ENCODE results near the gene CCDC12. TPM values are rescaled to one million over a fixed set of nuclear protein-coding genes. Genes with fewer than 3 reads are reported as not detected.
A peak's percentile ranks its signal among the peaks of the same experiment; 100 is the strongest.

The CCDC12 gene
- total RNA-seq, 1 experiment from 2014 or later, result 27.0 TPM

GRCh38 chr3:46957092-46957820 lies 19.3 kb downstream of the CCDC12 start:
- Histone ChIP-seq H3K4me1 (replicated peaks) (no peaks in the 10 kb centered on the region), H3K36me3 (no peaks in the 10 kb centered on the region; the same call in 1 of the 2 replicates), H3K9me3 (replicated peaks) (no peaks in the 10 kb centered on the region), H3K27ac (no peak overlapping the region), H3K27me3 (replicated peaks) (no peaks in the 10 kb centered on the region), H3K4me3 (no peak overlapping the region)
- DNase-seq (ENCODE audit: low read depth in 1 of 2, low spot score in 2 of 2), result no peak

GRCh38 chr3:46955801-46956259 lies 20.7 kb downstream of the CCDC12 start:
- H3K27me3 ChIP-seq (replicated peaks), result no peaks in the 10 kb centered on the region
- H3K4me1 ChIP-seq (replicated peaks), result no peaks in the 10 kb centered on the region
- no peak for DNase-seq (ENCODE audit: low read depth in 1 of 2, low spot score in 2 of 2)

DNA sequence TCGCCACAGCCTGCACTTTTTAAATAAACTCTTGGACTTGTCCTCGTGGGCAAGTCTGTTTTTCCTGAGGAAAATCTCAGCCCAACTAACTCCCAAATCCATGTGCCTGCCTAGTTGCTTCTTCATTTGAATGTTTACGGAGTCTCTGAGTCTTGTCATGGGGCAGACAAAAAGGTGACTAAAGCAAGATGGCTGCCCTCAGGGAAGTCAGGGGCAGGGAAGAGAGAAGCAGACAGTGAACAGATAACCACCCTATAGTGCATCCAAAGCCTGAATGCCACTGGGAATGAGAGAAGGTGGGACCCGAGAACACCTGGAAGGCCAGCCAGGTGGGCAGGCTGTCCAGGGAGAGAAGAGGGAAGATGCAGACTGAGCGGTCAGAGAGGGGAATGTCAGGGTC lies 21.4 kb downstream of the CCDC12 start:
- Histone ChIP-seq H3K4me3 (no peak overlapping the region), H3K4me1 (replicated peaks) (no peaks in the 10 kb centered on the region), H3K9me3 (replicated peaks) (no peaks in the 10 kb centered on the region), H3K27ac (no peak overlapping the region), H3K36me3 (no peaks in the 10 kb centered on the region; the same call in 1 of the 2 replicates), H3K27me3 (replicated peaks) (no peaks in the 10 kb centered on the region)
- DNase-seq (ENCODE audit: low read depth in 1 of 2, low spot score in 2 of 2), result no peak

More at GRCh38 chr3:46955801-46956259, 20.7 kb downstream of the CCDC12 start:
- Histone ChIP-seq H3K27ac (no peak overlapping the region), H3K4me3 (no peak overlapping the region), H3K36me3 (no peaks in the 10 kb centered on the region; the same call in 1 of the 2 replicates), H3K9me3 (replicated peaks) (no peaks in the 10 kb centered on the region)

DNA sequence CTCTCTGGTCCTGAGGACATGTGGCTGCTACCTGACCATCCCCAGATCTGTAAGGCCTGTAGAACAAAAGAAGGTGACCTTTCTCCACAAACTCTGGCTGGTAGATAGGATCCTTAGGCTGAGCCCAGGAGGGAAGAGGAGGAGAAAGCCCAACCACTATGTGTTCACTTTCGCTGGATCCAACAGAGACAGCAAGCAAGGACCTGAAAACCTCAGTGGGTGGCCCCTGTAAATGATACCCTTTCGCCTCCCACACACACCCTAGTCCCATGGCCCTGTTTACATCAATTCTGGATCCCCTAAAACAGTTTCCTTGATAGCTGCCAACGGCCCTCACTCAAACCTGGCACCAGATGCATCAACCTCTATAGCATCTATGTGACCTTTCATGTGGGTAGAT lies 22.4 kb downstream of the CCDC12 start:
- H3K4me3 ChIP-seq, result no peak overlapping the region
- peaks cover 4% of the 10 kb centered on the region; the same call in 1 of the 2 replicates for H3K36me3 ChIP-seq
- DNase-seq (ENCODE audit: low read depth in 1 of 2, low spot score in 2 of 2), result no peak
- no peak overlapping the region for H3K27ac ChIP-seq
- peaks cover 5% of the 10 kb centered on the region for H3K4me1 ChIP-seq (replicated peaks)
- no peaks in the 10 kb centered on the region for H3K9me3 ChIP-seq (replicated peaks)
- H3K27me3 ChIP-seq (replicated peaks), result no peaks in the 10 kb centered on the region

- Histone ChIP-seq H3K36me3 (peaks cover 4% of the 10 kb centered on the region; the same call in 1 of the 2 replicates), H3K27ac (no peak overlapping the region), H3K27me3 (replicated peaks) (no peaks in the 10 kb centered on the region), H3K4me1 (replicated peaks) (peaks cover 12% of the 10 kb centered on the region), H3K9me3 (replicated peaks) (no peaks in the 10 kb centered on the region), H3K4me3 (no peak overlapping the region)
- DNase-seq (ENCODE audit: low read depth in 1 of 2, low spot score in 2 of 2), result no peak
Observed at GRCh38 chr3:46953234-46954010, 23.1 kb downstream of the CCDC12 start.

DNA sequence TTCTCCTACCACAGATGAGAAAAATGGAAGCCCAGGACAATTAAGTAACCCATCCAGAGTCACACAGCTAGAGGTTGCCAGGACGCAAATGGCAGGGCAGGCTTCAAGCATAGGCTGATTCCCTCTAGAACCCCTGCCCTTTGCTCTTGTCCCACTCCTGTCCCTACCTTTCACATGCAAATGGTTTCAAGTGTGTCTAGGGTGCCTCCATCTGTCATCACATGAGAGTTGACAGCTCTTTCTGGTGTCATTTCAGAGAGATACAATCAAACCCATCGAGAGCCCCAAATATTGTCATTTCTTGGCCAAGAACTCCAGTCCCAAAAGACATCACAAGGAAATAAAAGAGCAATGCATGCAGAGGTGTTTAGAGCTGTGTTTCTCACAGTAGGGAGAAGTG lies 23.7 kb downstream of the CCDC12 start:
- Histone ChIP-seq H3K4me3 (no peak overlapping the region), H3K27me3 (replicated peaks) (no peaks in the 10 kb centered on the region), H3K9me3 (replicated peaks) (no peaks in the 10 kb centered on the region), H3K4me1 (replicated peaks) (peaks cover 18% of the 10 kb centered on the region), H3K36me3 (peaks cover 8% of the 10 kb centered on the region; the same call in 1 of the 2 replicates), H3K27ac (no peak overlapping the region)
- no peak for DNase-seq (ENCODE audit: low read depth in 1 of 2, low spot score in 2 of 2)

GRCh38 chr3:46950650-46951241 lies 25.8 kb downstream of the CCDC12 start:
- no peak for DNase-seq (ENCODE audit: low read depth in 1 of 2, low spot score in 2 of 2)
- peaks cover 20% of the 10 kb centered on the region for H3K36me3 ChIP-seq
- H3K27me3 ChIP-seq (replicated peaks), result no peaks in the 10 kb centered on the region
- no peak overlapping the region for H3K4me3 ChIP-seq
- no peak overlapping the region for H3K27ac ChIP-seq
- H3K9me3 ChIP-seq (replicated peaks), result no peaks in the 10 kb centered on the region
- peaks cover 29% of the 10 kb centered on the region for H3K4me1 ChIP-seq (replicated peaks)

DNA sequence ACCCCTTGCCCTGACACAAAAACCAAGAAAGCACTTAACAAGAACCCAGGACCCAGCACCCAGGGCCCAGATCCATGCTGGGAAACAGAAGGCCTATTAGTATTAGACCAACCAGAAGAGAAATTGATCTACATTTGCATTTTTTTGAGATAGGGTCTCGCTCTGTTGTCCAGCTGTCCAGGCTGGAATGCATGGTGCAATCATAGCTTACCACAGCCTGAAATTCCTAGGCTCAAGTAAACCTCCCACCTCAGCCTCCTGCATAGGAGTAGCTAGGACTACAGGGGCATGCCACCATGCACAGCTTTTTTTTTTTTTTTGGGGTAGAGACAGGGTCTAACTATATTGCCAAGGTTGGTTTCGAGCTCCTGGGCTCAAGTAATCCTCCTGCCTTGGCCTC lies 26.4 kb downstream of the CCDC12 start:
- no peaks in the 10 kb centered on the region for H3K27me3 ChIP-seq (replicated peaks)
- no peak overlapping the region for H3K27ac ChIP-seq
- no peak for DNase-seq (ENCODE audit: low read depth in 1 of 2, low spot score in 2 of 2)
- H3K4me1 ChIP-seq (replicated peaks), result peaks cover 29% of the 10 kb centered on the region
- no peaks in the 10 kb centered on the region for H3K9me3 ChIP-seq (replicated peaks)
- H3K4me3 ChIP-seq, result no peak overlapping the region
- peaks cover 22% of the 10 kb centered on the region for H3K36me3 ChIP-seq

DNA sequence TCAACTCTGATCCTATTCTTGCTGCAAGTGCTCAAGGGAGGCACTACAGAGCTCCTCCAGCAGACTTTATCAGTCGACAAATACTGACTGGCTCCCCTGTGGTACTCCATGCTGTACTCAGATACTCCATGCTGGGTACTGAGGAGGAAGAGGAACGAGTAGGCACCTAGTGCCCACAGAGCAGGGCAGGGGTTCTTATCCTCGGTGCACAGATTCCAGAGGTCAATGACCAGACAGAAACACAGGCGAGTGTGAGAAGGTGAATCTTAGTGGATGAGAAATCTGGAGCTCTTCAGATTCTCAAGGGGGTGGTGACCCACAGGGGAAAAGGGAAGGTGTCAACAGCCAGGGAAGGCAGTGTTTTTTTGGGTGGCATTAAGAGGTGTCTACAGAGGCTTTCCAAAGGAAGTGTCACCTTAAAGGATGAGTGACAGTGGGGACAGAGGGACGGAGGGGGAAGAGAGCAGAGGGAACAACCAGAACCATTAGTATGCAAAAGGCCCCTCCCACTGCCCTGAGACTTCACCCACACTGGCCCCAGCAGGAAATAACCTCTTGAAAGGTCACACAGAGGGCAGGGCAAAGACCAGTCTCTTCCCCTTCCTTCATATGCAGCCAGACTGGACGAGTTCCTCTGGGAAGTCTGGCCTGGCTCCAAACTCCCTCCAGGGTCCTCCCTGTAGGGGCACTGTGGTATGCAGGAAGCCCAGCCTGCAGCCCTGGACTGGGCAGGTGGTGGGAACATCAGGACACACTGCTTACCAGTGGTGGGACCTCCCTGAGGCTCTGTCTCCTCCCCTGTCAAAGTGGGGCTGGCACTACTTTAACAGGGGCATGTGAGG lies 27.5 kb downstream of the CCDC12 start:
- no peaks in the 10 kb centered on the region for H3K9me3 ChIP-seq (replicated peaks)
- peaks cover 37% of the 10 kb centered on the region for H3K4me1 ChIP-seq (replicated peaks)
- H3K27me3 ChIP-seq (replicated peaks), result no peaks in the 10 kb centered on the region
- no peak overlapping the region for H3K27ac ChIP-seq
- no peak overlapping the region for H3K4me3 ChIP-seq
- peaks cover 22% of the 10 kb centered on the region for H3K36me3 ChIP-seq
- DNase-seq (ENCODE audit: low read depth in 1 of 2, low spot score in 2 of 2), result no peak

DNA sequence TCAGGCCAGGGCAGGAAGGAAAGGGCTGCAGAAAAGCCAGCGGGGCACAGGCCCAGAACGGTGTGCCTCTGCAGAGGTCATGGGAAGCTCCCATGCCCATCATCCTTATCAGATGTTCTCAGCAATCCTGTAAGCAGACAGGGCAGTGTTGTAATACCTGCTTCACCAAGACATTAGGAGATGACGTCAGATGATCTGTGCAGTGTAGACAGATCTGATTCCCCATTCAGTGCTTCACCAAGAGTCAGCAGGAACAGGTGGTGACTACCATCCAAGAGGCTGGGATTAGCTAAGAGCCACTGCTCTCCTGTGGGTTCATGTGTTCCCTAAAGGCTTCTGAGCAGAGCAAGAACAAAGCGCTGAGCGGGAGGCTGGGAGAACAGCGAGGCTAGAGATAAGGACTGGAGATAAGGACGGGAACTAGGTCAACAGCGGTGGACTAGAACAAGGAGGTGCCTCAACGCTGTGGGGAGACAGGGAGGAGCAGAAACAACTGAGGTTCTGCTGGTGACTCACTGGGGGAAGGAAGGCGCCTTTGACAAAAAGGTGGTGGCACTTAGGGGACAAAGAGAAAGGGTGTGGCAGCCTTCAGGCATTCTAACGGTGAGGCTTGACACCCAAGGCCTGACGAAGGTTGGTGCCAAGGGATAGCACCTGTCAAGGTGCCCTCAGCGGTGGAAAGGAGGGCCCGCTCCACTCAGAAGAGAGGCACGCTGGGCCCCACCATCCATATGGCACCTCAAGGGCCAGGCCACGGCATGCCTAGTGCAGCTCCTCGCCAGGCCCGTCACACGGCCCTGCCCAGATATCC lies 28.4 kb downstream of the CCDC12 start:
- H3K9me3 ChIP-seq (replicated peaks), result no peaks in the 10 kb centered on the region
- H3K27ac ChIP-seq, result no peak overlapping the region
- no peak overlapping the region for H3K4me3 ChIP-seq
- peaks cover 44% of the 10 kb centered on the region for H3K4me1 ChIP-seq (replicated peaks)
- H3K36me3 ChIP-seq, result peaks cover 22% of the 10 kb centered on the region
- no peak for DNase-seq (ENCODE audit: low read depth in 1 of 2, low spot score in 2 of 2)
- no peaks in the 10 kb centered on the region for H3K27me3 ChIP-seq (replicated peaks)

DNA sequence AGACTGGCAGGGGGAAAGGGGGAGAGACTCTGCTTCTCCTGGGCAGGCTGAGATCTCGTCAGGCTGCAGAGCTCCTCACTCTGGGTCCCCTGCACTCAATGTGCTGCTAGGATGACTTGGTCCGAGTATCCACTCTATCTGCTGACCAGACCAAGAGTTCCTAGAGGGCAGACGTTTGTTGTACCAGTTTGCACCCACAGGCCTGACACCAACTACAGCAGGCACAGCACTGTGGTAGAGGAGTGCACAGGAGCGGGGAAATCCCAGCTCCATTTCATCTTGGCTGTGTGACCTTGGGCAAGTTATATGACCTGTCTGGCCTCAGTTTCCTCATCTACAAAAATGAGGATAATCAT lies 29.0 kb downstream of the CCDC12 start:
- H3K27me3 ChIP-seq (replicated peaks), result no peaks in the 10 kb centered on the region
- no peak overlapping the region for H3K27ac ChIP-seq
- DNase-seq (ENCODE audit: low read depth in 1 of 2, low spot score in 2 of 2), result no peak
- H3K9me3 ChIP-seq (replicated peaks), result no peaks in the 10 kb centered on the region
- H3K4me1 ChIP-seq (replicated peaks), result peaks cover 44% of the 10 kb centered on the region
- peaks cover 22% of the 10 kb centered on the region for H3K36me3 ChIP-seq
- H3K4me3 ChIP-seq, result no peak overlapping the region

- Histone ChIP-seq H3K36me3 (peaks cover 24% of the 10 kb centered on the region), H3K9me3 (replicated peaks) (no peaks in the 10 kb centered on the region), H3K27ac (no peak overlapping the region), H3K4me3 (no peak overlapping the region), H3K4me1 (replicated peaks) (peaks cover 44% of the 10 kb centered on the region), H3K27me3 (replicated peaks) (no peaks in the 10 kb centered on the region)
- peak in 1 of 2 experiments; percentile 60 for DNase-seq (ENCODE audit: low read depth in 1 of 2, low spot score in 2 of 2)
Observed at GRCh38 chr3:46946856-46947545, 29.5 kb downstream of the CCDC12 start.
